ENCODE measurements around the gene PLAAT3. TPM values are rescaled to one million over a fixed set of nuclear protein-coding genes. Genes with fewer than 3 reads are reported as not detected.
"Not testable (repeated sequence)": the region's sequence is repeated elsewhere in the genome, so short reads cannot be mapped to it uniquely, and the experiment has no call there.

The PLAAT3 gene
- polyA plus RNA-seq, 1 experiment: 8.1 TPM

DNA sequence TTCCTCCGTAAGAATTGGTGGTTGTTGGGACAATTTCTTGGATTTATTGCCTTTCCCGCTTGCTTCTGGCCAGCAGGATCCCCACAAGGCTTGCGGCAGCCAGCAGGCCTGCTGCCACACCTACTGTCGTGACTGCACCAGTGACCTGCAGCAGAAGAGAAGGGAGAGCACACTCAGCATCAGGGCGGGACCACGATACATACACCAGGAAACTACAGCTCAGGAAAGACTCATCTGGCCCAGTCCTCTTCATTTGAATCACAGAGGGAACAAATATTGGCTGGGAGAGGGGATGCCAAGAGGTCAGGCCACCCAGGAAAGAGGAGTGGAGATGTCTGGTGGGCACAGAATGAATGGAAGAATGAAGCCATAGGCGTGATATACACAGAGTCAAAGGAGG is 61.3 kb downstream of the PLAAT3 start:
- TF ChIP-seq, protein P1, sequence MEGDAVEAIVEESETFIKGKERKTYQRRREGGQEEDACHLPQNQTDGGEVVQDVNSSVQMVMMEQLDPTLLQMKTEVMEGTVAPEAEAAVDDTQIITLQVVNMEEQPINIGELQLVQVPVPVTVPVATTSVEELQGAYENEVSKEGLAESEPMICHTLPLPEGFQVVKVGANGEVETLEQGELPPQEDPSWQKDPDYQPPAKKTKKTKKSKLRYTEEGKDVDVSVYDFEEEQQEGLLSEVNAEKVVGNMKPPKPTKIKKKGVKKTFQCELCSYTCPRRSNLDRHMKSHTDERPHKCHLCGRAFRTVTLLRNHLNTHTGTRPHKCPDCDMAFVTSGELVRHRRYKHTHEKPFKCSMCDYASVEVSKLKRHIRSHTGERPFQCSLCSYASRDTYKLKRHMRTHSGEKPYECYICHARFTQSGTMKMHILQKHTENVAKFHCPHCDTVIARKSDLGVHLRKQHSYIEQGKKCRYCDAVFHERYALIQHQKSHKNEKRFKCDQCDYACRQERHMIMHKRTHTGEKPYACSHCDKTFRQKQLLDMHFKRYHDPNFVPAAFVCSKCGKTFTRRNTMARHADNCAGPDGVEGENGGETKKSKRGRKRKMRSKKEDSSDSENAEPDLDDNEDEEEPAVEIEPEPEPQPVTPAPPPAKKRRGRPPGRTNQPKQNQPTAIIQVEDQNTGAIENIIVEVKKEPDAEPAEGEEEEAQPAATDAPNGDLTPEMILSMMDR (IDR thresholded peaks at IDR 0.05; ENCODE audit: low read depth, low read length): no peak
- DNase-seq (ENCODE audit: low read depth, low spot score): no peak
- ChIA-PET CTCF (no interaction called here), POLR2A (no interaction called here)
- H3K9me3 ChIP-seq (ENCODE audit: control insufficient read depth, insufficient read depth, low read length): no peaks in the 10 kb centered on the region; the same call in 1 of the 2 replicates
- H3K27me3 ChIP-seq (ENCODE audit: control insufficient read depth, insufficient read depth, low read length): peaks cover 19% of the 10 kb centered on the region
- H3K4me3 ChIP-seq (ENCODE audit: low read depth, low read length): no peak overlapping the region
- no peak overlapping the region for H3K27ac ChIP-seq (ENCODE audit: low read depth, low read length)

DNA sequence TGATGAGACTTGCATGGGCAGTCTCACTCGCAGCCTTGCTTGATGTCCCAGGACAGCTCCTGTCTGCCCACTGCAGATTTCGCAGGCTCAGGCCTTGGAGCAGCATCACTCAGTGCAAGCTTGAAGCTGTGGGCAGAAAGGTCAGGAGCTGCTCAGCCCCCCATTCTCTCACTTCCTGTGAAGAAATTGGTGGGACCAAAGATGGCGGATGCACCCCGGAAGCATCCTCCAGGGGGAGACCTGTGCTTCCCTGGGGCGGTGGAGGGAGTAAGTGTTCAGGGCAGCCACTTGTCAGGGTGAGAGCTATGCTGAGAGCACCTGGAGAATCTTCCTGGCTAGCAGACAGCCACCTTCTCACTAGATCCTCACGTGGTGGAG is 62.4 kb downstream of the PLAAT3 start:
- ChIA-PET POLR2A (no interaction called here), CTCF (no interaction called here)
- TF ChIP-seq, protein P1 (IDR thresholded peaks at IDR 0.05; ENCODE audit: low read depth, low read length): no peak
- Histone ChIP-seq H3K27ac (ENCODE audit: low read depth, low read length) (no peak overlapping the region), H3K4me3 (ENCODE audit: low read depth, low read length) (no peak overlapping the region), H3K27me3 (ENCODE audit: control insufficient read depth, insufficient read depth, low read length) (peaks cover 14% of the 10 kb centered on the region), H3K9me3 (ENCODE audit: control insufficient read depth, insufficient read depth, low read length) (no peaks in the 10 kb centered on the region; the same call in 1 of the 2 replicates)
- no peak for DNase-seq (ENCODE audit: low read depth, low spot score)

DNA sequence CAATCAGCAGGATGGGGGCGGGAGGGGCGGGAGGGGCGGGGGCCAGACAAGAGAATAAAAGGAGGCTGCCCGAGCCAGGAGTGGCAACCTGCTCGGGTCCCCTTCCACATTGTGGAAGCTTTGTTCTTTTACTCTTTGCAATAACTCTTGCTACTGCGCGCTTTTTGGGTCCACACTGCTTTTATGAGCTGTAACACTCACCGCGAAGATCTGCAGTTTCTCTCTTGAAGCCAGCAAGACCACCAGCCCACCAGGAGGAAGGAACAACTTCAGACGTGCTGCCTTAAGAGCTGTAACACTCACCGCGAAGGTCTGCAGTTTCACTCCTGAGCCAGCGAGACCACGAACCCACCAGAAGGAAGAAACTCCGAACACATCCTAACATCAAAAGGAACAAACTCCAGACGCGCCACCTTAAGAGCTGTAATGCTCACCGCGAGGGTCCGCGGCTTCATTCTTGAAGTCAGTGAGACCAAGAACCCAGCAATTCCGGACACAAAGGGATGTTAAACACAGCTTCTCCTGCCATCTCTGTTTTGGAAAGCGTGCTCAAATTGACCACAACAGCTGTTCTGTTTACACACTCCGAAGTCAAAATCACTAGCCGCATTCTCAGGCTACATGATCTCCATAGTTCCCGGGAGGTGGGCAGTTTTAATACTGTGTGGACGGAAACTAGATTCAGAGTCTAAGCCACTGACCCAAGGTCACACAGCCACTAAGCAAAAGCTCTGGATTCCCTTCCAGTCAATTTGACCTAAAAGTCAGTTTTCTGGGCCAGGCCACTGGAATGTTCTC is 62.9 kb downstream of the PLAAT3 start:
- no peaks in the 10 kb centered on the region; the same call in 1 of the 2 replicates for H3K9me3 ChIP-seq (ENCODE audit: control insufficient read depth, insufficient read depth, low read length)
- POLR2A ChIA-PET: no interaction called here

DNA sequence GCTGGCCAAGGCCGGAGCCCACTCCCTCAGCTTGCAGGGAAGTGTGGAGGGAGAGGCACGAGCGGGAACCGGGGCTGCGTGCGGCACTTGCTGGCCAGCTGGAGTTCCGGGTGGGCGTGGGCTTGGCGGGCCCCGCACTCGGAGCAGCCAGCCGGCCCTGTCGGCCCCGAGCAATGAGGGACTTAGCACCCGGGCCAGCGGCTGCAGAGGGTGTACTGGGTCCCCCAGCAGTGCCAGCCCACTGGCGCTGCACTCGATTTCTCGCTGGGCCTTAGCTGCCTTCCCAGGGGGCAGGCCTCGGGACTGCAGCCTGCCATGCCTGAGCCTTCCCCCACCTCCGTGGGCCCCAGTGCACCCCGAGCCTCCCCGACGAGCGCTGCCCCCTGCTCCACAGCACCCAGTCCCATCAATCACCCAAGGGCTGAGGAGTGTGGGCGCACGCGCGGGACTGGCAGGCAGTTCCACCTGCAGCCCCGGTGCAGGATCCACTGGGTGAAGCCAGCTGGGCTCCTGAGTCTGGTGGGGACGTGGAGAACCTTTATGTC is 64.0 kb downstream of the PLAAT3 start:
- H3K9me3 ChIP-seq (ENCODE audit: control insufficient read depth, insufficient read depth, low read length); POLR2A ChIA-PET; H3K27ac ChIP-seq (ENCODE audit: low read depth, low read length); CTCF ChIA-PET; DNase-seq (ENCODE audit: low read depth, low spot score); H3K27me3 ChIP-seq (ENCODE audit: control insufficient read depth, insufficient read depth, low read length); H3K4me3 ChIP-seq (ENCODE audit: low read depth, low read length): not testable (repeated sequence)

More for the DNA sequence above, 62.9 kb downstream of the PLAAT3 start:
- CTCF ChIA-PET: no interaction called here
- H3K4me3 ChIP-seq (ENCODE audit: low read depth, low read length): no peak overlapping the region
- no peak overlapping the region for H3K27ac ChIP-seq (ENCODE audit: low read depth, low read length)
- TF ChIP-seq, protein P1 (IDR thresholded peaks at IDR 0.05; ENCODE audit: low read depth, low read length): no peak
- H3K27me3 ChIP-seq (ENCODE audit: control insufficient read depth, insufficient read depth, low read length): peaks cover 15% of the 10 kb centered on the region
- DNase-seq (ENCODE audit: low read depth, low spot score): no peak

DNA sequence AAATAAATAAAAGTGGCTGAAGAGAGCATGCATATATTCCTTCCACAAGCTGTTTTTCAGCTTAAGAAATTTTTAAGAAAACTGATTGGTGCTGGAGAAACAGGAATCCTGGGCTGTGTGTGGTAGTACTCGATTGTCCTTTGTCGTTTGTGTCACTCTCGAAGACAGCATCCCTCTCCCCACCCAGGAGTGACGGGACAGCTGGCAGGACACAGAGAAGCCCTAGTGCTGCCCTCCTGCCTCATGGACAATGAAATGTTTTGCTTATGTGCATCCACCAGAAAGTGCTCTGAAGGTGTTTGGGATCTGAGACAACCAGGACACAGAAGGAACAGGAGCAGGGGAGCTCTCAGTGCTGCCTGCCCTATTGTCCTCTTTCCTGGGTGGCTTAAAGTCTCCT is 64.8 kb downstream of the PLAAT3 start:
- H3K27ac ChIP-seq (ENCODE audit: low read depth, low read length): no peak overlapping the region
- TF ChIP-seq, protein P1 (IDR thresholded peaks at IDR 0.05; ENCODE audit: low read depth, low read length): no peak
- POLR2A ChIA-PET: no interaction called here

More for the DNA sequence above, 64.8 kb downstream of the PLAAT3 start:
- Histone ChIP-seq H3K9me3 (ENCODE audit: control insufficient read depth, insufficient read depth, low read length) (no peaks in the 10 kb centered on the region; the same call in 1 of the 2 replicates), H3K4me3 (ENCODE audit: low read depth, low read length) (no peak overlapping the region), H3K27me3 (ENCODE audit: control insufficient read depth, insufficient read depth, low read length) (peaks cover 15% of the 10 kb centered on the region)
- CTCF ChIA-PET: no interaction called here
- no peak for DNase-seq (ENCODE audit: low read depth, low spot score)

Measured in AG04450 (cell line).